ENCODE results near the gene CMBL. TPM values are rescaled to one million over a fixed set of nuclear protein-coding genes. Genes with fewer than 3 reads are reported as not detected.

CMBL gene
- polyA plus RNA-seq, 3 donors, result 0.39 to 5.4 TPM; not detected in 1

GRCh38 chr5:10246761-10247160 lies 60.9 kb downstream of the CMBL start:
- TF ChIP-seq CTCF (IDR thresholded peaks at IDR 0.05), result no peak
- Histone ChIP-seq H3K27me3 (ENCODE audit: control insufficient read depth in 2 of 2, insufficient read depth in 2 of 2, low read length in 2 of 2) (no peaks in the 10 kb centered on the region), H3K4me1 (ENCODE audit: control insufficient read depth in 1 of 2, insufficient read depth in 2 of 2, low read length in 2 of 2) (peaks cover 21 to 28% of the 10 kb centered on the region in 2 donors), H3K79me2 (ENCODE audit: insufficient read depth, low read length) (peaks cover 55% of the 10 kb centered on the region), H4K20me1 (ENCODE audit: insufficient read depth, low read length) (peaks cover 14% of the 10 kb centered on the region), H3K9me3 (replicated peaks in 1 of 2; ENCODE audit: control insufficient read depth in 1 of 2, insufficient read depth in 1 of 2, low read length in 2 of 2) (no peaks in the 10 kb centered on the region), H3K36me3 (replicated peaks in 1 of 2; ENCODE audit: control insufficient read depth in 1 of 2, insufficient read depth in 2 of 2, low read length in 2 of 2) (no peaks in the 10 kb centered on the region), H3K9ac (ENCODE audit: insufficient read depth, low read length, poor library complexity, severe bottlenecking) (no peak overlapping the region), H3K4me2 (replicated peaks; ENCODE audit: extremely low read depth, low read length, poor library complexity, severe bottlenecking) (no peak overlapping the region), H3K4me3 (replicated peaks in 1 of 3; ENCODE audit: low read depth in 2 of 3, low read length in 3 of 3) (no peak overlapping the region), H2AFZ (ENCODE audit: insufficient read depth, low read depth, low read length, poor library complexity, severe bottlenecking) (no peak overlapping the region), H3K27ac (ENCODE audit: low read depth in 1 of 2, low read length in 2 of 2) (no peak overlapping the region)
- 100% methylated on average over 1 of the region's 3 CpGs for WGBS (ENCODE audit: insufficient coverage)
- peaks cover 4 to 5% of the 10 kb centered on the region in 2 donors for H3K36me3 Mint-ChIP-seq
- no peaks in the 10 kb centered on the region for H3K9me3 Mint-ChIP-seq
- intact Hi-C loops (cut with micrococcal nuclease), result loop anchor here in 1 of 2 donors (5.0 kb wide), 1 partner anchor 106 kb away; the partner anchor contains the start of gene MARCHF6
- no peak overlapping the region for H3K4me3 Mint-ChIP-seq
- no peak for DNase-seq
- peaks cover 22% of the 10 kb centered on the region for H3K4me1 Mint-ChIP-seq
- peak overlapping the region in 1 of 7 donors; percentile 34 for H3K27ac Mint-ChIP-seq
- peaks cover 0 to 5% (median 1%) of the 10 kb centered on the region in 3 donors for H3K27me3 Mint-ChIP-seq (ENCODE audit: low read depth in 3 of 3)

GRCh38 chr5:10244342-10244944 lies 63.3 kb downstream of the CMBL start:
- Mint-ChIP-seq H3K9me3 (peaks cover 0 to 1% (median 0%) of the 10 kb centered on the region in 7 donors), H3K4me1 (peaks cover 12% of the 10 kb centered on the region), H3K27me3 (ENCODE audit: low read depth in 3 of 3) (peaks cover 0 to 5% (median 3%) of the 10 kb centered on the region in 3 donors), H3K36me3 (peaks cover 4 to 5% of the 10 kb centered on the region in 2 donors), H3K4me3 (no peak overlapping the region), H3K27ac (no peak overlapping the region)
- H2AFZ ChIP-seq (ENCODE audit: insufficient read depth, low read depth, low read length, poor library complexity, severe bottlenecking), result no peak overlapping the region
- 100% methylated on average over 6 of the region's 10 CpGs for WGBS (ENCODE audit: insufficient coverage)
- H3K27me3 ChIP-seq (ENCODE audit: control insufficient read depth in 2 of 2, insufficient read depth in 2 of 2, low read length in 2 of 2), result no peaks in the 10 kb centered on the region
- no peak overlapping the region for H3K9ac ChIP-seq (ENCODE audit: insufficient read depth, low read length, poor library complexity, severe bottlenecking)
- H4K20me1 ChIP-seq (ENCODE audit: insufficient read depth, low read length), result no peaks in the 10 kb centered on the region
- no peak for DNase-seq
- H3K4me3 ChIP-seq (replicated peaks in 1 of 3; ENCODE audit: low read depth in 2 of 3, low read length in 3 of 3), result no peak overlapping the region
- no peaks in the 10 kb centered on the region for H3K9me3 ChIP-seq (replicated peaks in 1 of 2; ENCODE audit: control insufficient read depth in 1 of 2, insufficient read depth in 1 of 2, low read length in 2 of 2)
- TF ChIP-seq CTCF (IDR thresholded peaks at IDR 0.05), result no peak
- H3K79me2 ChIP-seq (ENCODE audit: insufficient read depth, low read length), result peaks cover 36% of the 10 kb centered on the region
- H3K36me3 ChIP-seq (replicated peaks in 1 of 2; ENCODE audit: control insufficient read depth in 1 of 2, insufficient read depth in 2 of 2, low read length in 2 of 2), result no peaks in the 10 kb centered on the region
- no peak overlapping the region for H3K4me2 ChIP-seq (replicated peaks; ENCODE audit: extremely low read depth, low read length, poor library complexity, severe bottlenecking)
- peaks cover 10 to 14% of the 10 kb centered on the region in 2 donors for H3K4me1 ChIP-seq (ENCODE audit: control insufficient read depth in 1 of 2, insufficient read depth in 2 of 2, low read length in 2 of 2)
- no peak overlapping the region for H3K27ac ChIP-seq (ENCODE audit: low read depth in 1 of 2, low read length in 2 of 2)
- intact Hi-C loops (cut with micrococcal nuclease), result no loop called here
